IMR-90 (cell line): Measurements from ENCODE around the gene FOXP1. TPM values are rescaled to one million over a fixed set of nuclear protein-coding genes. Genes with fewer than 3 reads are reported as not detected.

Source experiments
- ATAC-seq: fragments of 200-7000 bp; cut with Tn5 transposase; 2 replicates; pipeline ENCODE4 v1.9.1; 2020; ENCODE audit warnings: low read depth, mild to moderate bottlenecking, moderate library complexity
- BruUV-seq: library from RNA; stranded (reverse); fragments of 400-500 nt; replicated peaks from 2 replicates; lab custom pipeline; 2021; lab: Mats Ljungman, UMichigan
- CTCF ChIA-PET: fragments of 300-600 bp; formaldehyde crosslinking; extraction: SDS; loops from one replicate; lab custom pipeline; 2021; ENCODE audit warnings: antibody characterized with exemption; lab: Yijun Ruan, JAX
- POLR2A ChIA-PET: fragments of 300-600 bp; sonication (Branson Sonifier 250); formaldehyde crosslinking; loops from one replicate; lab custom pipeline; 2022; ENCODE audit warnings: antibody characterized with exemption; ENCODE audit not compliant: unreplicated experiment; lab: Charles Lee
- DNase-seq: peaks from one replicate; pipeline ENCODE4 v3.0.0; 2013
- H2AFZ ChIP-seq: replicated peaks from 2 replicates; pipeline ENCODE3; 2013; ENCODE audit warnings: low read length, mild to moderate bottlenecking; ENCODE audit not compliant: poor library complexity
- H2AK5ac ChIP-seq: 2 replicates; pipeline ENCODE4 v1.6.1; 2013; ENCODE audit warnings: low read depth, low read length, inconsistent platforms
- H2AK9ac ChIP-seq: replicated peaks from 2 replicates; pipeline ENCODE3; 2013; ENCODE audit warnings: mild to moderate bottlenecking, low read depth, low read length, moderate library complexity; ENCODE audit not compliant: poor library complexity
- H2BK120ac ChIP-seq: 2 replicates; pipeline ENCODE4 v1.6.1; 2013; ENCODE audit warnings: low read depth, low read length, inconsistent platforms
- H2BK15ac ChIP-seq: 3 replicates; pipeline ENCODE4 v1.6.1; 2013; ENCODE audit warnings: low read depth, low read length, inconsistent platforms
- H2BK20ac ChIP-seq: 2 replicates; pipeline ENCODE4 v1.6.1; 2013; ENCODE audit warnings: low read depth, mild to moderate bottlenecking, inconsistent platforms, low read length, moderate library complexity
- H2BK5ac ChIP-seq: 2 replicates; pipeline ENCODE4 v1.6.1; 2013; ENCODE audit warnings: mild to moderate bottlenecking, low read depth, low read length, inconsistent platforms; ENCODE audit not compliant: poor library complexity, severe bottlenecking
- H3K14ac ChIP-seq: replicated peaks from 2 replicates; pipeline ENCODE4 v1.6.1; 2013; ENCODE audit warnings: low read depth, low read length, inconsistent platforms
- H3K18ac ChIP-seq: 2 replicates; pipeline ENCODE4 v1.6.1; 2013; ENCODE audit warnings: low read depth, low read length, control low read depth
- H3K23ac ChIP-seq: 2 replicates; pipeline ENCODE4 v1.6.1; 2013; ENCODE audit warnings: low read depth, low read length, inconsistent platforms
- H3K27ac ChIP-seq: 2 replicates; pipeline ENCODE4 v1.5.1; 2013; ENCODE audit warnings: mild to moderate bottlenecking, control low read depth, low read length; ENCODE audit not compliant: insufficient read depth
- H3K27me3 ChIP-seq: 2 replicates; pipeline ENCODE4 v1.6.1; 2013; ENCODE audit warnings: low read length; ENCODE audit not compliant: control insufficient read depth, insufficient read depth
- H3K36me3 ChIP-seq: 2 replicates; pipeline ENCODE4 v1.6.1; 2013; ENCODE audit warnings: low read length, mixed read lengths; ENCODE audit not compliant: control insufficient read depth, insufficient read depth
- H3K4ac ChIP-seq: 2 replicates; pipeline ENCODE4 v1.6.1; 2013; ENCODE audit warnings: low read depth, low read length, inconsistent platforms
- H3K4me1 ChIP-seq: 2 replicates; pipeline ENCODE4 v1.6.1; 2013; ENCODE audit warnings: low read length, mixed read lengths; ENCODE audit not compliant: control insufficient read depth, insufficient read depth
- H3K4me2 ChIP-seq: 2 replicates; pipeline ENCODE4 v1.6.1; 2013; ENCODE audit warnings: low read depth, mild to moderate bottlenecking, control low read depth, low read length, moderate library complexity
- H3K4me3 ChIP-seq: 2 replicates; pipeline ENCODE4 v1.5.1; 2013; ENCODE audit warnings: low read depth, mild to moderate bottlenecking, control low read depth, low read length, moderate library complexity; ENCODE audit not compliant: insufficient read depth
- H3K56ac ChIP-seq: 2 replicates; pipeline ENCODE4 v1.6.1; 2013; ENCODE audit warnings: low read length, inconsistent platforms; ENCODE audit not compliant: insufficient read depth; ENCODE audit errors: extremely low read depth
- H3K79me1 ChIP-seq, 2 experiments: 2 replicates each; pipeline ENCODE4 v1.6.1; 2013; ENCODE audit warnings: low read length in 2 of 2, inconsistent platforms in 1 of 2, low read depth in 1 of 2
- H3K9ac ChIP-seq: 2 replicates; pipeline ENCODE4 v1.6.1; 2013; ENCODE audit warnings: low read depth, low read length, control low read depth
- H3K9me1 ChIP-seq: 2 replicates; pipeline ENCODE4 v1.6.1; 2013; ENCODE audit warnings: low read length, inconsistent platforms; ENCODE audit not compliant: insufficient read depth
- H3K9me3 ChIP-seq: 2 replicates; pipeline ENCODE4 v1.6.1; 2013; ENCODE audit warnings: low read length; ENCODE audit not compliant: control insufficient read depth, insufficient read depth
- H4K20me1 ChIP-seq: 2 replicates; pipeline ENCODE4 v1.6.1; 2013; ENCODE audit warnings: low read length, inconsistent platforms; ENCODE audit not compliant: insufficient read depth
- H4K5ac ChIP-seq: 2 replicates; pipeline ENCODE4 v1.6.1; 2013; ENCODE audit warnings: mild to moderate bottlenecking, low read depth, low read length, control low read depth
- H4K8ac ChIP-seq, 2 experiments: 2 replicates each; pipeline ENCODE4 v1.6.1; 2013; ENCODE audit warnings: low read depth in 2 of 2, low read length in 2 of 2, control low read depth in 1 of 2, inconsistent platforms in 1 of 2
- H4K91ac ChIP-seq: 2 replicates; pipeline ENCODE4 v1.6.1; 2013; ENCODE audit warnings: low read depth, low read length, inconsistent platforms; ENCODE audit not compliant: insufficient read depth
- CEBPB ChIP-seq: IDR thresholded peaks from 2 replicates; pipeline ENCODE4 v1.6.1; 2012; ENCODE audit warnings: low read depth, low read length, improper control_type of control experiment
- CHD1 ChIP-seq: IDR thresholded peaks from 2 replicates; pipeline ENCODE4 v1.6.1; 2012; ENCODE audit warnings: low read depth, low read length, improper control_type of control experiment
- CTCF ChIP-seq: conservative IDR thresholded peaks from 2 replicates; pipeline ENCODE4 v1.5.1; 2012; ENCODE audit warnings: mild to moderate bottlenecking, low read depth, low read length, improper control_type of control experiment
- ELK1 ChIP-seq: fragments of 150-350 bp; IDR thresholded peaks from 2 replicates; pipeline ENCODE4 v1.6.1; 2016; ENCODE audit warnings: low read depth, mild to moderate bottlenecking, low read length, moderate library complexity, borderline replicate concordance
- FOS ChIP-seq: fragments of 150-350 bp; IDR thresholded peaks from 2 replicates; pipeline ENCODE4 v1.6.1; 2016; ENCODE audit warnings: low read depth, low read length
- MAFK ChIP-seq: IDR thresholded peaks from 2 replicates; pipeline ENCODE4 v1.6.1; 2012; ENCODE audit warnings: low read depth, low read length, improper control_type of control experiment
- MAZ ChIP-seq: IDR thresholded peaks from 2 replicates; pipeline ENCODE4 v1.6.1; 2012; ENCODE audit warnings: low read depth, mild to moderate bottlenecking, low read length, improper control_type of control experiment, moderate library complexity, borderline replicate concordance
- MXI1 ChIP-seq: IDR thresholded peaks from 2 replicates; pipeline ENCODE4 v1.6.1; 2012; ENCODE audit warnings: low read depth, mild to moderate bottlenecking, low read length, moderate library complexity, borderline replicate concordance
- NFE2L2 ChIP-seq: fragments of 150-350 bp; IDR thresholded peaks from 2 replicates; pipeline ENCODE4 v1.6.1; 2016; ENCODE audit warnings: low read depth, mild to moderate bottlenecking, low read length
- POLR2A ChIP-seq: IDR thresholded peaks from 2 replicates; pipeline ENCODE4 v1.6.1; 2012; ENCODE audit warnings: mild to moderate bottlenecking, low read depth, low read length
- RAD21 ChIP-seq: IDR thresholded peaks from 2 replicates; pipeline ENCODE4 v1.6.1; 2012; ENCODE audit warnings: low read length, improper control_type of control experiment
- RCOR1 ChIP-seq: IDR thresholded peaks from 2 replicates; pipeline ENCODE4 v1.6.1; 2012; ENCODE audit warnings: mild to moderate bottlenecking, low read length, improper control_type of control experiment; ENCODE audit not compliant: insufficient replicate concordance
- RFX5 ChIP-seq: IDR thresholded peaks from 2 replicates; pipeline ENCODE4 v1.8.0; 2012; ENCODE audit warnings: low read depth, mild to moderate bottlenecking, low read length, moderate library complexity
- SMC3 ChIP-seq: fragments of 150-350 bp; IDR thresholded peaks from 2 replicates; pipeline ENCODE4 v1.6.1; 2016; ENCODE audit warnings: low read depth, mild to moderate bottlenecking, antibody characterized with exemption, low read length, moderate library complexity
- USF2 ChIP-seq: fragments of 150-350 bp; IDR thresholded peaks from 2 replicates; pipeline ENCODE4 v1.6.1; 2017; ENCODE audit warnings: mild to moderate bottlenecking, antibody characterized with exemption, low read length, low read depth
- WGBS, 2 experiments: methylation state at CpG; one replicate each; pipeline versions ENCODE4 v1.1.5 to v1.1.7; 2013; ENCODE audit warnings: missing lambda C conversion rate in 2 of 2; ENCODE audit not compliant: insufficient read length in 1 of 2; ENCODE audit errors: extremely low coverage in 2 of 2; 5-methylcytosine and 5-hydroxymethylcytosine counted together
- dilution Hi-C: fragments of 300-500 bp; cut with HindIII; formaldehyde crosslinking; loops from one replicate; pipeline ENCODE4 v1.14.3; 2018; ENCODE audit warnings: low sequenced_read_pairs; ENCODE audit not compliant: unreplicated experiment
- in situ Hi-C: fragments of 300-500 bp; cut with MboI; formaldehyde crosslinking; loops from 3 replicates; pipeline ENCODE4 v1.14.3; 2019; ENCODE audit warnings: low sequenced_read_pairs, inconsistent platforms, mixed read lengths
- intact Hi-C: fragments of 100-400 bp; cut with micrococcal nuclease; formaldehyde crosslinking; loops from 2 replicates; pipeline ENCODE4 v1.10.0; 2022
- polyA plus RNA-seq, 3 experiments: library from polyadenylated mRNA; depleted of rRNA; stranded (reverse); fragments of >200 nt; gene quantifications; 2 replicates each; pipeline ENCODE4 v1.2.3, GENCODE V29; 2012; ENCODE audit warnings: low replicate concordance in 1 of 3
- total RNA-seq: library from RNA; depleted of rRNA; stranded (reverse); fragments of >200 nt; gene quantifications from 2 replicates; pipeline ENCODE4 v1.2.3, GENCODE V29; 2012

FOXP1 gene
- total and polyA plus RNA-seq, 2 of the 4 experiments (the other 2 are of a cell fraction): 37.0 to 132 TPM

- TF ChIP-seq CEBPB (no peak), RCOR1 (no peak), RAD21 (no peak), CHD1 (no peak), USF2 (no peak), MAFK (no peak), MAZ (no peak), RFX5 (no peak), POLR2A (no peak), SMC3 (no peak), MXI1 (no peak), NFE2L2 (no peak), CTCF (no peak), ELK1 (no peak), FOS (no peak)
- CTCF ChIA-PET: no interaction called here
Measured at GRCh38 chr3:71299160-71299559, 284.4 kb downstream of the FOXP1 start.

More at GRCh38 chr3:71299160-71299559, 284.4 kb downstream of the FOXP1 start:
- Histone ChIP-seq H3K4me2 (no peak overlapping the region), H3K4me3 (no peak overlapping the region), H2AFZ (no peak overlapping the region), H4K20me1 (no peaks in the 10 kb centered on the region), H3K27ac (no peak overlapping the region), H4K5ac (no peak overlapping the region), H3K4me1 (peaks cover 6% of the 10 kb centered on the region), H3K56ac (no peak overlapping the region), H3K27me3 (no peaks in the 10 kb centered on the region), H2AK5ac (no peak overlapping the region), H3K14ac (no peak overlapping the region), H4K91ac (no peak overlapping the region), H3K9me1 (0 out of 2 replicates have a peak, but pooled peaks cover 2% of the 10 kb centered on the region), H3K9ac (no peak overlapping the region), H2BK120ac (no peak overlapping the region), H2BK15ac (no peak overlapping the region), H3K36me3 (no peaks in the 10 kb centered on the region), H3K4ac (no peak overlapping the region), H2BK5ac (no peak overlapping the region), H3K23ac (no peak overlapping the region), H4K8ac (no peak overlapping the region), H3K9me3 (no peaks in the 10 kb centered on the region), H3K18ac (no peak overlapping the region), H3K79me1 (peaks cover 15 to 23% of the 10 kb centered on the region in 2 experiments), H2BK20ac (no peak overlapping the region), H2AK9ac (no peak overlapping the region)
- BruUV-seq: no TSS peak
- WGBS, 2 experiments: no CpG with 5 or more reads among the region's 5 CpGs
- POLR2A ChIA-PET: no interaction called here
- DNase-seq: no peak
- in situ Hi-C loops: no loop called here
- no peak for ATAC-seq
- intact Hi-C loops: no loop called here
- dilution Hi-C loops: no loop called here
